ENCODE results near the gene AKAP10. TPM values are rescaled to one million over a fixed set of nuclear protein-coding genes. Genes with fewer than 3 reads are reported as not detected.

The AKAP10 gene
- total and polyA plus RNA-seq, 2 of the 8 experiments (the other 6 are each of a cell fraction or from before 2014, with no cell fraction given): 13.3 to 27.0 TPM

- Histone ChIP-seq H3K4me2 (ENCODE audit: insufficient read depth in 1 of 2, low read depth in 2 of 2, low read length in 2 of 2) (no peak overlapping the region), H3K4me3 (ENCODE audit: extremely low read depth in 1 of 4, insufficient read depth in 2 of 4, low read depth in 3 of 4, low read length in 4 of 4) (no peak overlapping the region), H3K4ac (replicated peaks; ENCODE audit: insufficient read length, low read depth, low read length) (no peak overlapping the region), H3K36me3 (ENCODE audit: control insufficient read depth in 2 of 4, insufficient read depth in 4 of 4, low read length in 3 of 4) (peaks cover 12 to 42% (median 32%) of the 10 kb centered on the region in 4 experiments), H3K27me3 (replicated peaks in 1 of 4; ENCODE audit: control insufficient read depth in 3 of 4, extremely low read depth in 1 of 4, insufficient read depth in 3 of 4, low read length in 3 of 4) (no peaks in the 10 kb centered on the region), H2AFZ (ENCODE audit: low read length) (no peak overlapping the region), H2BK15ac (ENCODE audit: low read length) (no peak overlapping the region), H3K27ac (ENCODE audit: low read depth, low read length) (no peak overlapping the region), H3K18ac (ENCODE audit: extremely low read depth, low read length) (no peak overlapping the region), H3K79me2 (ENCODE audit: control insufficient read depth in 1 of 2, insufficient read depth in 2 of 2, low read length in 2 of 2) (no peaks in the 10 kb centered on the region), H3K79me1 (ENCODE audit: low read depth, low read length) (no peaks in the 10 kb centered on the region), H3K9me3 (ENCODE audit: insufficient read depth in 2 of 2, low read depth in 1 of 2, low read length in 1 of 2) (no peaks in the 10 kb centered on the region), H2BK12ac (ENCODE audit: low read depth, low read length) (no peak overlapping the region), H2BK120ac (replicated peaks; ENCODE audit: low read depth, low read length) (no peak overlapping the region), H4K8ac (ENCODE audit: extremely low read depth, insufficient read depth, low read length) (no peak overlapping the region), H2BK20ac (ENCODE audit: low read length) (no peak overlapping the region), H2AK5ac (ENCODE audit: low read depth, low read length) (no peak overlapping the region), H3K23me2 (ENCODE audit: low read depth, low read length) (no peaks in the 10 kb centered on the region), H4K91ac (replicated peaks; ENCODE audit: insufficient read length, low read length) (no peak overlapping the region), H4K20me1 (replicated peaks in 1 of 2; ENCODE audit: control insufficient read depth in 1 of 2, insufficient read depth in 2 of 2, low read length in 2 of 2) (peaks cover 0 to 3% of the 10 kb centered on the region in 2 experiments), H3K9ac (replicated peaks in 1 of 4; ENCODE audit: extremely low read depth in 1 of 4, low read depth in 3 of 4, low read length in 3 of 4) (no peak overlapping the region), H3K56ac (replicated peaks; ENCODE audit: insufficient read length, low read depth, low read length) (no peak overlapping the region), H2BK5ac (ENCODE audit: low read depth, low read length) (no peak overlapping the region), H3K14ac (ENCODE audit: insufficient read length) (no peak overlapping the region), H3K23ac (ENCODE audit: insufficient read length) (no peak overlapping the region), H4K5ac (ENCODE audit: insufficient read length, low read depth, low read length) (no peak overlapping the region), H3K4me1 (replicated peaks in 1 of 4; ENCODE audit: control insufficient read depth in 3 of 4, insufficient read depth in 4 of 4, low read length in 3 of 4) (peaks cover 0 to 3% (median 2%) of the 10 kb centered on the region in 4 experiments; a peak in 1 of 7 replicates)
- ChIA-PET CTCF (ENCODE audit: partially characterized antibody) (interaction anchor here (1.0 kb wide), 1 partner anchor 14 kb away, joined by 3 read pairs; no protein-coding TSS in a partner anchor), POLR2A (ENCODE audit: partially characterized antibody) (interaction anchor here (2.2 kb wide), 1 partner anchor 15 kb away, joined by 6 read pairs; no protein-coding TSS in a partner anchor)
- FAIRE-seq (no peak), DNase-seq (ENCODE audit: low read depth in 1 of 2, low spot score in 2 of 2) (no peak)
- 33% methylated on average over 2 of the region's 2 CpGs; no CpG with 5 or more reads in 1 of the 2 experiments for WGBS, 2 experiments (ENCODE audit: extremely low coverage in 1 of 2, insufficient coverage in 1 of 2, insufficient read length in 1 of 2, insufficient replicate concordance in 2 of 2, low coverage in 1 of 2, low lambda C conversion rate in 2 of 2, missing lambda C conversion rate in 1 of 2)
- TF ChIP-seq SP1 (IDR thresholded peaks at IDR 0.05; ENCODE audit: low read depth, low read length): no peak
- no peak for TF ChIP-seq SAP30 (IDR thresholded peaks at IDR 0.05; ENCODE audit: insufficient read depth, insufficient replicate concordance, low read length)
- no peak for TF ChIP-seq CREB1 (IDR thresholded peaks at IDR 0.05)
- TF ChIP-seq E2F6 (IDR thresholded peaks at IDR 0.05): no peak
- TF ChIP-seq JUN (IDR thresholded peaks at IDR 0.05; ENCODE audit: low read depth, low read length): no peak
- no peak for TF ChIP-seq NRF1 (IDR thresholded peaks at IDR 0.05; ENCODE audit: low read depth, low read length)
- TF ChIP-seq BRCA1 (IDR thresholded peaks at IDR 0.05; ENCODE audit: low read depth, low read length): no peak
- no peak for TF ChIP-seq HDAC2 (IDR thresholded peaks at IDR 0.05; ENCODE audit: borderline replicate concordance in 1 of 2, low read depth in 2 of 2, low read length in 2 of 2)
- TF ChIP-seq CHD1 (IDR thresholded peaks at IDR 0.05; ENCODE audit: low read depth, low read length): no peak
- no peak for TF ChIP-seq FOSL1 (IDR thresholded peaks at IDR 0.05; ENCODE audit: insufficient read depth, low read depth, low read length)
- no peak for TF ChIP-seq SIX5 (IDR thresholded peaks at IDR 0.05; ENCODE audit: low read depth, low read length)
Measured at GRCh38 chr17:19911033-19911432, 66.6 kb downstream of the AKAP10 start.

Measured in H1 (cell line).